Right lobe of liver (tissue), 4 donors: ENCODE results near the gene SIN3A.

Experiments used
- CTCF ChIP-seq, 4 donors: fragments of 200-600 bp in 3 of 4; fragments of 450-650 bp in 1 of 4; IDR thresholded peaks; one replicate each; pipeline versions ENCODE4 v1.5.1 to v1.8.0; 2016 to 2022; ENCODE audit warnings: antibody characterized with exemption in 4 of 4, mild to moderate bottlenecking in 2 of 4
- POLR2A ChIP-seq: fragments of 450-650 bp; IDR thresholded peaks from one replicate; pipeline ENCODE4 v1.6.1; 2017; ENCODE audit warnings: antibody characterized with exemption, mild to moderate bottlenecking
- donor health status: DM: no; HTN: no; CAD: no.
- donor health status: DM: no; HTN: no; CAD: no.
- donor health status: DM: no; HTN: yes; CAD: no.

- TF ChIP-seq CTCF (IDR thresholded peaks at IDR 0.05), result no peak
- TF ChIP-seq POLR2A, result no peak
Measured at GRCh38 chr15:75430259-75430658, 21.2 kb downstream of the SIN3A start.
